UCSD-AML1 (cell line): ENCODE results near the gene TNFSF13.
A peak's percentile ranks its signal among the peaks of the same experiment; 100 is the strongest.

Experiments used
- DNase-seq: peaks from one replicate; lab custom pipeline; 2025; ENCODE audit not compliant: unreplicated experiment; lab: John Stamatoyannopoulos, UW

Gene TNFSF13

DNA sequence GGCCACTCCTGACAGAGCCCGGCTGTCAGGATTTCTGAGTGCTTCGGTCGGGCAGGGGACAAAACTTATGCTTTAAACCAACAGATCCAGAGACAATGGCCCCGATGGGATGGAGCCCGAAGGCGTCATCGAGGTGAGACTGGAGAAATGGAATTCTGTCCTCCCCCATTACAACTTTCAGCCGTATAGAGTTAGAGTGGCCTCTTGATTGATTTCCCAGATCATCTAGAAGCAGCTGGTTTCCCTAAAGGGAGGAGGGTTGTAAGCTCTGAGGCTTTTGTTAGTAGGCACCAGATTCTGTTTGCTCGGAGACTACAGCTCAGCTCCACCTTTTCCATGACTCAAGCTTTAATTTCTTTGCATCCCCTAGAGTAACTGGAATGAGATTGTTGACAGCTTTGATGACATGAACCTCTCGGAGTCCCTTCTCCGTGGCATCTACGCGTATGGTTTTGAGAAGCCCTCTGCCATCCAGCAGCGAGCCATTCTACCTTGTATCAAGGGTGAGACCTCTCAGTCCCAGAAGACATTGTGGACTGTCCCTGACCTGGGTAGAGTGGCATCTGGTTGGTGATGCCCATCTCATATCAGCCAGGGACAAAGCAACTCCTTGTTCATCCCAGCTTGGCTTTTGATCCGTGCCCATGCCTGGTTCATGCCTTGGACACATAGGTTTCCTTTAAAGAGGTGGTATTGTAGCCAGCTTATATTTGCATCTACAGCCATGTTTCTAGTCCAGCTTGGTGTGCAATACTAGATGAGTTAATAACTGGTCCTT is 15.8 kb downstream of the TNFSF13 start:
- DNase-seq: no peak

- DNase-seq: no peak
Observed at GRCh38 chr17:7575481-7575883, 16.9 kb downstream of the TNFSF13 start.

DNA sequence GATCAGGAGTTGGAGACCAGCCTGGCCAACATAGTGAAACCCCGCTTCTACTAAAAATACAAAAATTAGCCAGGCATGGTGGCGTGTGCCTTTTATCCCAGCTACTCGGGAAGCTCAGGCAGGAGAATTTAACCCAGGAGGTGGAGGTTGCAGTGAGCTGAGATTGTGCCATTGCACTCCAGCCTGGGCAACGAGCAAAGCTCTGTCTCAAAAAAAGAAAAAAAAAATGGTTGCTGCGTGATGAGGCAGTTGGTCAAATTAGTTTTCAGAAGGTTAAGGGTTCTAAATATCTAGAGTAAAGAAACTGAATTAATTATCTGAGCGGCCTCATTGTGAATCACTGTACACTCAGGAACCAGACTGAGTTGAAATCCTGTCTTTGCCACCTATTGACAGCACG is 17.4 kb downstream of the TNFSF13 start:
- DNase-seq: no peak

DNA sequence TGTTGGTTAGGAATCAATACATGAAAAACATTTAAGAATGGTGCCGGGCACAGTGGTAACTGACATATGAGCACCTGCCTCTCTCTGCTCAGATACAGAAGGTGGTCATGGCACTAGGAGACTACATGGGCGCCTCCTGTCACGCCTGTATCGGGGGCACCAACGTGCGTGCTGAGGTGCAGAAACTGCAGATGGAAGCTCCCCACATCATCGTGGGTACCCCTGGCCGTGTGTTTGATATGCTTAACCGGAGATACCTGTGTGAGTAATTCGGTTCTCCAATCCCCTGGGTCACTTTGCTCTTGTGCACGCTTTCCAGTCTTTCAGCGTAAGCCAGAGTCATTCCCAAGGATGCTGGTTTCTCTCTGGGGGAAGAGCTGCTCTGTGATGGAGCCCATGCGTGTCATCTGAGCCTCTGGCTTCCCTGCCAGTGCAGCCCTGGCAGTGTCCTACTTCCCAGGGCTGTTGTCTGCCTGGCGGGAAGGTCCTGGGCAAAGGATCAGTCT is 17.9 kb downstream of the TNFSF13 start:
- no peak for DNase-seq

DNA sequence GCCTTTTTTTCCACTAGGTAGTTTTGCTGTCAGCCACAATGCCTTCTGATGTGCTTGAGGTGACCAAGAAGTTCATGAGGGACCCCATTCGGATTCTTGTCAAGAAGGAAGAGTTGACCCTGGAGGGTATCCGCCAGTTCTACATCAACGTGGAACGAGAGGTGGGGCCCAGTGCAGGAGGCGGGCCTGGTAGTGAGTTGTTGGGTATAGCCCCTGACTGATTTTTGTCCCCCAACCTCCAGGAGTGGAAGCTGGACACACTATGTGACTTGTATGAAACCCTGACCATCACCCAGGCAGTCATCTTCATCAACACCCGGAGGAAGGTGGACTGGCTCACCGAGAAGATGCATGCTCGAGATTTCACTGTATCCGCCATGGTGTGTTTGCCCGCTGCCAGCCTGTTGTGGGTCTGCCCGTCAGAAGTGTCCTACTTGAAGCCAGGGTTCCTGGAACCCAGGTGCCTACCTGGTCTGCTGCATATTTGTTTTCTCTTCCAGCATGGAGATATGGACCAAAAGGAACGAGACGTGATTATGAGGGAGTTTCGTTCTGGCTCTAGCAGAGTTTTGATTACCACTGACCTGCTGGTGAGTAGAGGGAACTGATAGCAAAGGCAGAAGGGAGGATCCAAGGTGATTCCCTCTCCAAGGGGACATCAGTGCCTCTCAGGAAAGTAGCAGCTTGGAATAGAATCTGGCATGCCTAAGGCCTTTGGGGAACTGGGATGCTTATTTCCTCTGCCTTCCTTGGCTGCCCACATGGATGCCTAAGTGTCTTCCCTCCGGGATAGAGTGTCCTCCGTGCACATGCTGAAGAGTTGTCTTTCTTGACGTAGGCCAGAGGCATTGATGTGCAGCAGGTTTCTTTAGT is 19.0 kb downstream of the TNFSF13 start:
- DNase-seq: no peak

GRCh38 chr17:7579001-7579833 is 20.7 kb downstream of the TNFSF13 start, which contains the start of gene CD68:
TSS of gene CD68 (plus strand) at chr17:7579638. CDS start at chr17:7579678, 40 bp downstream.
- DNase-seq: peak; percentile 77

DNA sequence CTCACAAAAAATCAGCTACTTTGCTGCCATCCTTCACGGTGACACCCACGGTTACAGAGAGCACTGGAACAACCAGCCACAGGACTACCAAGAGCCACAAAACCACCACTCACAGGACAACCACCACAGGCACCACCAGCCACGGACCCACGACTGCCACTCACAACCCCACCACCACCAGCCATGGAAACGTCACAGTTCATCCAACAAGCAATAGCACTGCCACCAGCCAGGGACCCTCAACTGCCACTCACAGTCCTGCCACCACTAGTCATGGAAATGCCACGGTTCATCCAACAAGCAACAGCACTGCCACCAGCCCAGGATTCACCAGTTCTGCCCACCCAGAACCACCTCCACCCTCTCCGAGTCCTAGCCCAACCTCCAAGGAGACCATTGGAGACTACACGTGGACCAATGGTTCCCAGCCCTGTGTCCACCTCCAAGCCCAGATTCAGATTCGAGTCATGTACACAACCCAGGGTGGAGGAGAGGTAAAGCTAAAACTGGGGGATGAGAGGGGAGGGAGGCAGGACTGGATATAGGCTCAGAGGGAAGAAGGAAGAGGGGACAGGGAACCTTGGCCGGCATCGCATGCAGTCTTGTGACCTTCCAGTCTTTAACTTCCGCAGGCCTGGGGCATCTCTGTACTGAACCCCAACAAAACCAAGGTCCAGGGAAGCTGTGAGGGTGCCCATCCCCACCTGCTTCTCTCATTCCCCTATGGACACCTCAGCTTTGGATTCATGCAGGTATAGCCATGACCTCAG is 21.5 kb downstream of the TNFSF13 start:
- DNase-seq: no peak

GRCh38 chr17:7580604-7581575 is 22.3 kb downstream of the TNFSF13 start:
- no peak for DNase-seq

DNA sequence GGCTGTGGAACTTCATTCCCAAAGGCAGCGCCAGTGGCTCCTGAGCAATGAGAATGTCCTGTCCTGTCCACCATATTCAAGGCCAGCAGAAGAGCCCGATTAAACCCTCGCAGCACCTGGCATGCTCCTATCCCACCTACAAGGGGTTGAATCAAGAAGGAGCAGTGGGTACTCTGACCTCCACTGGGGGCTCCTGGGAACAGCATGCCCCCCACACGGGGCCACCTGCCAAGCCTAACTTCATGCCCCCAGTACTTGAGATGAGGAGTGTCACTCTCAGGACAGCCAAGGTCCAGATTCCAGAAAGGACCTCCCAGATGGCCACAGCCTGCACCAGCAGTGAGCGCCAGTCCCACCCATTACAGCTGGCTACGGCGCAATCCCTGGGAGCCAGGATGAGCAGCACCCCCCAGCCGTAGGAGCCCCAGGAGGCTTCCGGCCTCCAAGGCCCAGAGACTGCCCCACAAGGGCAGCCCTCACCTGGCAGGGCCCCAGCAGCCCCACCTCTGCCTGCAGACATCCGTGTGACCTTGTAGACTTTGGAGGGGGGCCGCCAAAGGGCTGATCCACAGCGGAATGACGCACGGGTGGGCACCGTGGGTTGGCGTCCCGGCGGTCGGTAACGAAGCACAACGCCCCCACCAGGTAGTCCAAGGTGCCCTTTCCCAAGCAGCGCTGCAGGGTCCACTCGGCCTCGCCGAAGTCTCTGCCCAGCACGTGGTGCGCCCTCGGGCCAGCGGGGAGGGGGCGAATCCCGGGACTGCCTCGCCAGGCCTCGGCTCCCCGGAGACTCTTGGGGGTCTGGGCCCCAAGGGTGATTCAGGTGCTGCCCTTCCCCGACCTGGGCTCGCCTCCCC is 24.1 kb downstream of the TNFSF13 start:
- DNase-seq: no peak

- peak; percentile 94 for DNase-seq
Observed at GRCh38 chr17:7583253-7584109, 24.9 kb downstream of the TNFSF13 start, which contains the start of gene MPDU1. TSS of gene MPDU1 (plus strand) at chr17:7583852. CDS start at chr17:7583863, 11 bp downstream.

GRCh38 chr17:7586673-7587419 is 28.3 kb downstream of the TNFSF13 start:
- no peak for DNase-seq

DNA sequence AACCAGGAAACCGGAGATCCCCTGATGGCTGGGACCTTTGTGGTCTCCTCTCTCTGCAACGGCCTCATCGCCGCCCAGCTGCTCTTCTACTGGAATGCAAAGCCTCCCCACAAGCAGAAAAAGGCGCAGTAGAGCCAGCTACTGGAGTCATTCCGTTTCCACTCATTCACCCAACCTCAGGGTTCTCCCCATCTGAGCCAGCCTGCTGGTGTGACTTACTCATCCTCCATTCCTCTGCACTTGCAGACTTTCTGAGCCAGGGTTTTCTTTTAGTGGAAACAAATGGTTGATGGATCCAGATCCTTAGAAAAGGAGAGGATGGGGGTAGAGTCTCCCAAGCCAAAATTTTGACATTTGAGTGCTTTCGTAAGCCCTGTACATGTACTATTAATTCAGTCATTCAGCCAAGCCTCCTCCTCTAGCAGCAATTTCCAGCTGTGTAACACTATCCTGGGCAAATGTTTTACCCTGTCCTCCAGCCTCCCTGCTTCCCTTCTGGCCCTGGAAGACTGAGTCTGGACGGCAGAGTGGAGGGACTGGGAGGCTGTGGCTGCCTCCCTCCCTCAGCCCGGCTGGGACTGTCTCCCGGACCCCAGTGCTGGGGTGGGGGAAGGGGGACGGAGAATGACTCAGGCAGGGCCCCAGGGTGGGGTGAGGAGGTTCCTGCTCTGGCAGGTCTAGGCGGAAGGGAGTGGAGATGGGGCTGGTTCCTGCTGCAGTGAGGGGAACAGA is 29.0 kb downstream of the TNFSF13 start:
- DNase-seq: no peak

DNA sequence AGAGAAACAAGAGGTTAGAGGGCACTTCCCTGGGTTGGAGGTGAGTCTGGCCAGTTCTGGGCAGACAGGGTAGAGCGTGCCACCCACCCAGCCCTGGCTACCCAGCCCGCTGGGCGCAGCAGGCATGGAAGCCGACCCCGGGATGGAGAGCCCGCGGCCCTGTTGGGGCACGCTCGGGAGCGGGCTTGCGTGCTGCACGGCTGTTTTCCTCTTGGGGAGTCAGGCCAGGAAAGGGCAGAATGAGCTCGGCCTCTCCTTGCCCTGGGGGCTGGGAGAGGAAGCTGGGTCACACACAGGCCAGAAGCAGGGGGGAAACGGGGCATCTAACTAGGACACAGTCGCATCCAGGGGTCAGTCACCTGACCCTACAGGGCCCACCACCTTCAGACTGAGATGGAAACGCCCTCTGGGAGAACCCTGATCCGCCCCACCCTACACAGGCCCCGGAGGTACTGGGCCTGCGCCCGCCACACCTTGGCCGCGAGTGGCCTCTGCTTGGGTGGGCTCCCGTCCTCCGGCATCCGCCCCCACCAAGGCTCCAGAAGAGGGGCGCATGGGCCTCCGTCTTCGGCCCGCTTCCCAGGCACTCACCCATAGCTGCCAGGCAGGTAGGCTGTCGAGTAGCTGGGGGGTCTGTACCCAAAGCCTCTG is 30.1 kb downstream of the TNFSF13 start:
- no peak for DNase-seq

DNA sequence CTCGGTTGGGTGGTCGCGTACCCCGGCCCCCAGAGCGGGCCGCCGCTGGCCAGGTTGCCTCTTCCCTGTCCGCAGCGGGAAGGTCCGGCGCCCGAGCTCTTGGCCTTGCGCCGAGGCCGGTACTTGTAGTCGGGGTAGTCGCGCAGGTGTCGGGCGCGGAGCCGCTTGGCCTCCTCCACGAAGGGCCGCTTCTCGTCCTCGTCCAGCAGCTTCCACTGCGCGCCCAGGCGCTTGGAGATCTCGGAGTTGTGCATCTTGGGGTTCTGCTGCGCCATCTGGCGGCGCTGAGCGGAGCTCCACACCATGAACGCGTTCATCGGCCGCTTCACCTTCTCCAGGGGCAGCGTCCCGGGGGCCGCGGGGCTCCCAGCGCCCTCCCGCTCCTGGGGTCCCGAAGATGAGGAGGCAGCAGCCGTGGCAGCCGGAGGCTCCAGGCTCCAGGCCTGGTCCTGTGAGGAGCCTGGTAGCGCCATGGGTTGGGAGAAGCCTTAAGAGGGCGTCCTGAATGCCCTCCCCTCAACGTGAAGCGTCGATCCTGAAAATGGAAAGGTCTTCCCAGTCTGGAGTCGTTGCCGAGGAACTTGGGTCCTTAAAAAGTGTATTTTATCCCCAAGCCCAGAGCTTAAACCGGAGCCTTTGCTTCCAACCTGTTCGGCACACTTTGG is 30.8 kb downstream of the TNFSF13 start:
- no peak for DNase-seq
